Prostate gland (tissue), 2 donors: Measurements from ENCODE around the gene ANKRD10. TPM values are rescaled to one million over a fixed set of nuclear protein-coding genes. Genes with fewer than 3 reads are reported as not detected.

Source experiments
- DNase-seq: peaks from one replicate; pipeline ENCODE4 v3.0.0-alpha.2; 2019; ENCODE audit warnings: low spot score
- H3K27ac ChIP-seq, 2 donors: fragments of 200-600 bp; sonication (generic); 2 replicates each; pipeline ENCODE4 v1.5.1; 2017 to 2019
- H3K27me3 ChIP-seq: fragments of 200-600 bp; sonication (generic); replicated peaks from 2 replicates; pipeline ENCODE4 v1.5.1; 2019; ENCODE audit not compliant: insufficient read depth
- H3K36me3 ChIP-seq, 2 donors: fragments of 200-600 bp; sonication (generic); 1 replicate in 1 of 2; 2 replicates in 1 of 2; pipeline versions ENCODE4 v1.5.1 to v1.8.1; 2017 to 2019
- H3K4me1 ChIP-seq: fragments of 200-600 bp; sonication (generic); replicated peaks from 2 replicates; pipeline ENCODE4 v1.5.1; 2019
- H3K4me3 ChIP-seq, 2 donors: fragments of 200-600 bp; sonication (generic); 2 replicates each; pipeline ENCODE4 v1.5.1; 2017 to 2019
- H3K9me3 ChIP-seq: fragments of 200-600 bp; sonication (generic); 2 replicates; pipeline ENCODE4 v1.5.1; 2017
- POLR2A ChIP-seq: fragments of 450-650 bp; IDR thresholded peaks from one replicate; pipeline ENCODE4 v1.6.1; 2016; ENCODE audit warnings: antibody characterized with exemption, mild to moderate bottlenecking
- POLR2AphosphoS5 ChIP-seq: sonication (generic); formaldehyde crosslinking; IDR thresholded peaks from one replicate; pipeline ENCODE4 v1.6.1; 2017; ENCODE audit warnings: antibody characterized with exemption
- WGBS: methylation state at CpG from one replicate; pipeline ENCODE4 v1.1.5; 2018; 5-methylcytosine and 5-hydroxymethylcytosine counted together
- intact Hi-C: fragments of 100-400 bp; cut with DNase I; formaldehyde crosslinking; loops from one replicate; pipeline ENCODE4 v1.14.2; 2022
- small RNA-seq, 2 donors: library from RNA; depleted of rRNA; stranded (forward); fragments of <200 nt; gene quantifications; one replicate each; pipeline ENCODE3, GENCODE V24; 2016
- total RNA-seq, 2 donors: library from RNA; depleted of rRNA; stranded (reverse); fragments of >200 nt; gene quantifications; one replicate each; pipeline ENCODE4 v1.1.0, GENCODE V29; 2016
- TF ChIP-seq, protein P1 (sequence below), 4 experiments: fragments of 200-600 bp in 2 of 4; fragments of 450-650 bp in 2 of 4; sonication (generic) in 2 of 4; IDR thresholded peaks; 1 replicate in 3 of 4; 2 replicates in 1 of 4; pipeline ENCODE4 v1.5.1; 2016 to 2019; ENCODE audit warnings: antibody characterized with exemption in 4 of 4, mild to moderate bottlenecking in 2 of 4, moderate library complexity in 2 of 4

ANKRD10 gene
- total RNA-seq, 2 donors from 2014 or later: 99.9 to 155 TPM

DNA sequence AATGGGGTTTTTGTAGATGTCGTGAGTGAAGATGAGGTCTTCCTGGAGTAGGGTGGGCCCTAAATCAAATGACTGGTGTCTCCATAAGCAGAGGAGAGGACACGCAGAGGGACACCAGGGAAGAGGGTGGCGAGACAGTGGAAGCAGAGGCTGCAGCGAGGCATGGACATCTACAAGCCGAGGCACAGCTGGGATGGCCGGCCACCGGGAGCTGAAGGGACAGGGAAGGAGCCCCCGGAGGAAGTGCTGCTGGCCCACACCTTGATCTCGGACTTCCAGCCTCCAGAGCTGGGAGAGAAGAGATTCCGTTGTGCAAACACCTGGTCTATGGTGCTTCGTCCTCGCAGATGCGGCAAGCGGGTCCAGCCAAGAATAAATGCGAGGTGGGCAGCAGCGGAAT lies 84.5 kb downstream of the ANKRD10 start:
- TF ChIP-seq POLR2A: no peak
- TF ChIP-seq, protein P1, sequence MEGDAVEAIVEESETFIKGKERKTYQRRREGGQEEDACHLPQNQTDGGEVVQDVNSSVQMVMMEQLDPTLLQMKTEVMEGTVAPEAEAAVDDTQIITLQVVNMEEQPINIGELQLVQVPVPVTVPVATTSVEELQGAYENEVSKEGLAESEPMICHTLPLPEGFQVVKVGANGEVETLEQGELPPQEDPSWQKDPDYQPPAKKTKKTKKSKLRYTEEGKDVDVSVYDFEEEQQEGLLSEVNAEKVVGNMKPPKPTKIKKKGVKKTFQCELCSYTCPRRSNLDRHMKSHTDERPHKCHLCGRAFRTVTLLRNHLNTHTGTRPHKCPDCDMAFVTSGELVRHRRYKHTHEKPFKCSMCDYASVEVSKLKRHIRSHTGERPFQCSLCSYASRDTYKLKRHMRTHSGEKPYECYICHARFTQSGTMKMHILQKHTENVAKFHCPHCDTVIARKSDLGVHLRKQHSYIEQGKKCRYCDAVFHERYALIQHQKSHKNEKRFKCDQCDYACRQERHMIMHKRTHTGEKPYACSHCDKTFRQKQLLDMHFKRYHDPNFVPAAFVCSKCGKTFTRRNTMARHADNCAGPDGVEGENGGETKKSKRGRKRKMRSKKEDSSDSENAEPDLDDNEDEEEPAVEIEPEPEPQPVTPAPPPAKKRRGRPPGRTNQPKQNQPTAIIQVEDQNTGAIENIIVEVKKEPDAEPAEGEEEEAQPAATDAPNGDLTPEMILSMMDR (IDR thresholded peaks at IDR 0.05): no peak
- no peak for TF ChIP-seq POLR2AphosphoS5
- Histone ChIP-seq H3K4me1 (no peaks in the 10 kb centered on the region), H3K27me3 (no peaks in the 10 kb centered on the region), H3K36me3 (no peaks in the 10 kb centered on the region), H3K9me3 (no peaks in the 10 kb centered on the region), H3K4me3 (no peak overlapping the region), H3K27ac (no peak overlapping the region)
- DNase-seq: no peak
- 89% methylated on average over 16 of the region's 16 CpGs for WGBS
- intact Hi-C loops: no loop called here

DNA sequence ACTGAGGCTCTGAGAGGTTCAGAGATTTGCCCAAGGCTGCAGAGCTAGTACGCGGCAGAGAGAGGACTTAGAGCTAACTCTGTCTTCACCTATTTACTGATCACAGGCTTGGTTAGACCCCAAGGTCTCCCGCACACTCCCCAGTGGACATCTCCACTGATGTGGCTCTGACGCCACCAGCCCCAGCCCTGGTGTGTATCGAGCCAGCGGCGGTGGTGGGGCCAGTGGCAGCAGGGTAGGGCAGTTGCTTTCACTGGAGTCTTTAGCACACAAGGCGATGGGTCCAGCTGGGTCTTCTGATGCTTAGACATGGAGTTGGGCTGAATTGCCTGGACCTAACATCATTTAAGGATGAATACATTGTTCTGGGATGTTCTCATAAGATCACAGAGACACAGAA lies 85.4 kb downstream of the ANKRD10 start:
- WGBS: 93% methylated on average over 8 of the region's 8 CpGs

DNA sequence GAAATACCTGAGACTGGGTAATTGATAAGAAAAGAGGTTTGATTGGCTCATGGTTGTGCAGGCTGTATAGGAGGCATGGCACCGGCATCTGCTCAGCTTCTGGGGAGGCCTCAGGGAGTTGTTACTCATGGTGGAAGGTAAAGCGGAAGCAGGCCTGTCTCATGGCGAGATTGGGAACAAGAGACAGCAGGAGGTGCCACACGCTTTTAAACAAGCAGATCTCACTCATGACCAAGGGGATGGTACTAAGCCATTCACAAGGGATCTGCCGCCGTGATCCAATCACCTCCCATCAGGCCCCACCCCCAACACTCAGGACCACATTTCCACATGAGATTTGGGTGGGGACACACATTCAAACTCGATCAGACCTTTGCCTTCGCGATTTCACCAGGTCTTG lies 86.2 kb downstream of the ANKRD10 start:
- TF ChIP-seq, protein P1 (IDR thresholded peaks at IDR 0.05): no peak
- TF ChIP-seq POLR2AphosphoS5 (no peak), POLR2A (no peak)
- intact Hi-C loops: no loop called here
- Histone ChIP-seq H3K27me3 (no peaks in the 10 kb centered on the region), H3K4me1 (no peaks in the 10 kb centered on the region), H3K4me3 (no peak overlapping the region), H3K27ac (no peak overlapping the region), H3K9me3 (no peaks in the 10 kb centered on the region), H3K36me3 (no peaks in the 10 kb centered on the region)
- WGBS: 90% methylated on average over 9 of the region's 9 CpGs
- no peak for DNase-seq

More for the DNA sequence above, 85.4 kb downstream of the ANKRD10 start:
- Histone ChIP-seq H3K4me1 (no peaks in the 10 kb centered on the region), H3K36me3 (no peaks in the 10 kb centered on the region), H3K4me3 (no peak overlapping the region), H3K27me3 (no peaks in the 10 kb centered on the region), H3K9me3 (no peaks in the 10 kb centered on the region), H3K27ac (no peak overlapping the region)
- no peak for DNase-seq
- TF ChIP-seq POLR2A (no peak), POLR2AphosphoS5 (no peak)
- TF ChIP-seq, protein P1 (IDR thresholded peaks at IDR 0.05): no peak
- intact Hi-C loops: no loop called here

Small RNA genes within 50 kb of the gene (small RNA-seq; reads per million reads assigned to genes)
- gene AL442128.1: 0 reads per million in 2 donors

Other genes with a start within 250 kb of the ANKRD10 start
- 10 to 100 TPM; 40.5 to 85.5 TPM for gene CARS2, start 209.0 kb downstream of the ANKRD10 start, total RNA-seq
- 10 to 100 TPM; 19.1 to 38.3 TPM for gene ING1, start 201.4 kb downstream of the ANKRD10 start, total RNA-seq
- 10 to 100 TPM; 57.9 to 97.3 TPM for gene ARHGEF7, start 200.2 kb upstream of the ANKRD10 start, total RNA-seq